HepG2 (cell line): Measurements from ENCODE around the gene FAM174C. TPM values are rescaled to one million over a fixed set of nuclear protein-coding genes. Genes with fewer than 3 reads are reported as not detected.
A peak's percentile ranks its signal among the peaks of the same experiment; 100 is the strongest.

Source experiments
- CBFB ChIP-seq: sonication (generic); formaldehyde crosslinking; IDR thresholded peaks from 2 replicates; pipeline ENCODE4 v1.4.0; 2020; ENCODE audit warnings: missing genetic modification reagents
- CENPX ChIP-seq: sonication (generic); formaldehyde crosslinking; IDR thresholded peaks from 2 replicates; pipeline ENCODE4 v1.9.0; 2021; ENCODE audit warnings: mild to moderate bottlenecking, missing genetic modification reagents, moderate library complexity
- ETV6 ChIP-seq: sonication (generic); formaldehyde crosslinking; conservative IDR thresholded peaks from 2 replicates; pipeline ENCODE4 v1.4.0; 2020; ENCODE audit warnings: missing genetic modification reagents
- HNRNPH1 ChIP-seq: fragments of 200-400 bp; formaldehyde crosslinking; optimal IDR thresholded peaks from 2 replicates; pipeline ENCODE3; 2017; ENCODE audit warnings: mild to moderate bottlenecking, low read depth, low read length
- MXI1 ChIP-seq: IDR thresholded peaks from 3 replicates; pipeline ENCODE4 v1.6.1; 2012; ENCODE audit warnings: low read depth, low read length, inconsistent platforms, borderline replicate concordance
- NFYC ChIP-seq: IDR thresholded peaks from 2 replicates; pipeline ENCODE4 v1.6.1; 2016; ENCODE audit warnings: missing genetic modification reagents, missing compliant biosample characterization
- SMARCC2 ChIP-seq: fragments of 450-650 bp; IDR thresholded peaks from 2 replicates; pipeline ENCODE4 v1.6.1; 2017; ENCODE audit warnings: antibody characterized with exemption, mild to moderate bottlenecking
- TGIF2 ChIP-seq: IDR thresholded peaks from 2 replicates; pipeline ENCODE4 v1.6.1; 2016; ENCODE audit warnings: control low read depth, missing compliant biosample characterization
- ZFP82 ChIP-seq: sonication (generic); formaldehyde crosslinking; IDR thresholded peaks from 2 replicates; pipeline ENCODE4 v1.5.1; 2020; ENCODE audit warnings: mild to moderate bottlenecking, missing genetic modification reagents, borderline replicate concordance
- ZMAT3 ChIP-seq: sonication (generic); formaldehyde crosslinking; conservative IDR thresholded peaks from 2 replicates; pipeline ENCODE4 v1.7.0; 2021; ENCODE audit warnings: missing genetic modification reagents
- ZNF138 ChIP-seq: sonication (generic); formaldehyde crosslinking; IDR thresholded peaks from 2 replicates; pipeline ENCODE4 v1.5.0; 2020; ENCODE audit warnings: mild to moderate bottlenecking, low read depth, missing genetic modification reagents
- ZNF496 ChIP-seq: sonication (generic); formaldehyde crosslinking; IDR thresholded peaks from 2 replicates; pipeline ENCODE4 v1.8.1; 2023; ENCODE audit warnings: mild to moderate bottlenecking, moderate library complexity, missing genetic modification reagents; ENCODE audit not compliant: insufficient replicate concordance
- ZNF782 ChIP-seq: sonication (generic); formaldehyde crosslinking; IDR thresholded peaks from 2 replicates; pipeline ENCODE4 v1.4.0; 2020; ENCODE audit warnings: missing genetic modification reagents, mild to moderate bottlenecking, borderline replicate concordance
- ZSCAN25 ChIP-seq: sonication (generic); formaldehyde crosslinking; IDR thresholded peaks from 2 replicates; pipeline ENCODE4 v1.8.0; 2022; ENCODE audit warnings: mild to moderate bottlenecking, missing genetic modification reagents
- polyA plus RNA-seq, 8 experiments: library from polyadenylated mRNA; depleted of rRNA in 3 of 8; stranded (reverse) in 7 of 8; unstranded in 1 of 8; fragments of >200 nt; fragmentation: Illumina TruSeq in 4 of 8; extraction: Trizol in 4 of 8; gene quantifications; 2 replicates each; pipeline versions ENCODE4 v1.2.1 to v1.2.3, GENCODE V29; 2011 to 2016; ENCODE audit warnings: low read depth in 4 of 8, missing spikeins in 1 of 8, mixed read lengths in 1 of 8; ENCODE audit not compliant: insufficient read depth in 1 of 8
- total RNA-seq, 5 experiments: library from RNA; depleted of rRNA; stranded (reverse); fragments of >200 nt; fragmentation: Illumina TruSeq; extraction: Trizol; gene quantifications; 2 replicates each; pipeline ENCODE4 v1.2.3, GENCODE V29; 2016; ENCODE audit warnings: low read depth in 1 of 5
- TF ChIP-seq, protein P1 (sequence below): sonication (generic); formaldehyde crosslinking; IDR thresholded peaks from 2 replicates; pipeline ENCODE4 v1.4.0; 2020; ENCODE audit warnings: mild to moderate bottlenecking, missing genetic modification reagents
- TF ChIP-seq, protein P2 (sequence below): sonication (generic); formaldehyde crosslinking; IDR thresholded peaks from 2 replicates; pipeline ENCODE4 v1.4.0; 2020; ENCODE audit warnings: missing genetic modification reagents
- TF ChIP-seq, protein P3 (sequence below): sonication (generic); formaldehyde crosslinking; IDR thresholded peaks from 2 replicates; pipeline ENCODE4 v1.4.0; 2020; ENCODE audit warnings: missing genetic modification reagents

The FAM174C gene
- total and polyA plus RNA-seq, 2 of the 13 experiments (the other 11 are each of a cell fraction or from before 2014, with no cell fraction given) = 19.5 to 31.3 TPM

DNA sequence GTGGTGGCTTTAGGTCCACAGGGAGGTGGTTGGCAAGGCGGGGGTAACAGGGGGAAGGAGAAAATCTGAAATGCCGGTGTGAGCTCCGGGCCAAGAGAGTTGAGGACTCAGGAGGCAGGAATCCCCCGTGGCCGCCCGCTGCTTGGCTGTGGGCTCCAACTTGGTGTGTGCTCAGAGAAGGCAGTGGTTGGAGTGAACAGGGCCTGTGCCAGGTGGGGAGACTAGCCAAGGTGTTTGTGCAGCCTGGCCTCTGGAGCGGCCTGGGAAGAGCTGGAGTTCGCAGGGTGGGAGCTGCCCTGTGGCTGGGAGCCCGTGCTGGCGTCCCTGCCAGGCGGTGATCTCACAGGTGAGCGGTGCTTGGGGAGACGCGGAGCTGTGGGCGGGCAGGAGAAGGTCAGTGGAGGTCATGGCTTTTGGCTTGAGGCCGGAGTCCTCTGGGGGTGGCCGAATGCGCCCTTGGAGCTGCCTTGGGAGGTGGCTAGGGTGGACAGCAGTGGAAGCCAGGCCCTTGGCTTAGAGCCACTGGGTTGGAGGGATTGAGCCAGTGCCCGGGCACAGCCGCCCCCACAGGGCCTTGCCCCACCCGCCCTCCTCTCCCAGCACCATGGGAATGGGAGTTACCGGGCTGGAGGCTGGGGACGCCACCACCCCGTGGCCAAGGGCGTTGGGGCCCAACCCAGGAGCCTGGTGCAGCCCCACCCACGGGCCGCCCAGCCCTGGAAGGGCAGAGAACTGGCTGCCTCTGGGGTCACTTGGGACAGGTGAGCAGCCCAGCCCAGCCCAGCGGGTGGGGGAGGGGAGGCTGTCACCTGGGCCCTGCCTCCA is 13.3 kb upstream of the FAM174C start (continued):
- TF ChIP-seq, protein P1, sequence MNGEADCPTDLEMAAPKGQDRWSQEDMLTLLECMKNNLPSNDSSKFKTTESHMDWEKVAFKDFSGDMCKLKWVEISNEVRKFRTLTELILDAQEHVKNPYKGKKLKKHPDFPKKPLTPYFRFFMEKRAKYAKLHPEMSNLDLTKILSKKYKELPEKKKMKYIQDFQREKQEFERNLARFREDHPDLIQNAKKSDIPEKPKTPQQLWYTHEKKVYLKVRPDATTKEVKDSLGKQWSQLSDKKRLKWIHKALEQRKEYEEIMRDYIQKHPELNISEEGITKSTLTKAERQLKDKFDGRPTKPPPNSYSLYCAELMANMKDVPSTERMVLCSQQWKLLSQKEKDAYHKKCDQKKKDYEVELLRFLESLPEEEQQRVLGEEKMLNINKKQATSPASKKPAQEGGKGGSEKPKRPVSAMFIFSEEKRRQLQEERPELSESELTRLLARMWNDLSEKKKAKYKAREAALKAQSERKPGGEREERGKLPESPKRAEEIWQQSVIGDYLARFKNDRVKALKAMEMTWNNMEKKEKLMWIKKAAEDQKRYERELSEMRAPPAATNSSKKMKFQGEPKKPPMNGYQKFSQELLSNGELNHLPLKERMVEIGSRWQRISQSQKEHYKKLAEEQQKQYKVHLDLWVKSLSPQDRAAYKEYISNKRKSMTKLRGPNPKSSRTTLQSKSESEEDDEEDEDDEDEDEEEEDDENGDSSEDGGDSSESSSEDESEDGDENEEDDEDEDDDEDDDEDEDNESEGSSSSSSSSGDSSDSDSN (CRISPR knock-in tag) = peak; percentile 65; the same call in 1 of the 2 replicates
- TF ChIP-seq ZNF782 = no peak
- TF ChIP-seq, protein P2, sequence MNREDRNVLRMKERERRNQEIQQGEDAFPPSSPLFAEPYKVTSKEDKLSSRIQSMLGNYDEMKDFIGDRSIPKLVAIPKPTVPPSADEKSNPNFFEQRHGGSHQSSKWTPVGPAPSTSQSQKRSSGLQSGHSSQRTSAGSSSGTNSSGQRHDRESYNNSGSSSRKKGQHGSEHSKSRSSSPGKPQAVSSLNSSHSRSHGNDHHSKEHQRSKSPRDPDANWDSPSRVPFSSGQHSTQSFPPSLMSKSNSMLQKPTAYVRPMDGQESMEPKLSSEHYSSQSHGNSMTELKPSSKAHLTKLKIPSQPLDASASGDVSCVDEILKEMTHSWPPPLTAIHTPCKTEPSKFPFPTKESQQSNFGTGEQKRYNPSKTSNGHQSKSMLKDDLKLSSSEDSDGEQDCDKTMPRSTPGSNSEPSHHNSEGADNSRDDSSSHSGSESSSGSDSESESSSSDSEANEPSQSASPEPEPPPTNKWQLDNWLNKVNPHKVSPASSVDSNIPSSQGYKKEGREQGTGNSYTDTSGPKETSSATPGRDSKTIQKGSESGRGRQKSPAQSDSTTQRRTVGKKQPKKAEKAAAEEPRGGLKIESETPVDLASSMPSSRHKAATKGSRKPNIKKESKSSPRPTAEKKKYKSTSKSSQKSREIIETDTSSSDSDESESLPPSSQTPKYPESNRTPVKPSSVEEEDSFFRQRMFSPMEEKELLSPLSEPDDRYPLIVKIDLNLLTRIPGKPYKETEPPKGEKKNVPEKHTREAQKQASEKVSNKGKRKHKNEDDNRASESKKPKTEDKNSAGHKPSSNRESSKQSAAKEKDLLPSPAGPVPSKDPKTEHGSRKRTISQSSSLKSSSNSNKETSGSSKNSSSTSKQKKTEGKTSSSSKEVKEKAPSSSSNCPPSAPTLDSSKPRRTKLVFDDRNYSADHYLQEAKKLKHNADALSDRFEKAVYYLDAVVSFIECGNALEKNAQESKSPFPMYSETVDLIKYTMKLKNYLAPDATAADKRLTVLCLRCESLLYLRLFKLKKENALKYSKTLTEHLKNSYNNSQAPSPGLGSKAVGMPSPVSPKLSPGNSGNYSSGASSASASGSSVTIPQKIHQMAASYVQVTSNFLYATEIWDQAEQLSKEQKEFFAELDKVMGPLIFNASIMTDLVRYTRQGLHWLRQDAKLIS (CRISPR knock-in tag) = no peak
- TF ChIP-seq CENPX = no peak
- TF ChIP-seq ZMAT3 (CRISPR knock-in tag) = no peak
- no peak for TF ChIP-seq HNRNPH1
- TF ChIP-seq SMARCC2 = no peak
- no peak for TF ChIP-seq NFYC (CRISPR knock-in tag)
- no peak for TF ChIP-seq ZNF138
- TF ChIP-seq MXI1 = peak; percentile 31; the same call in 1 of the 3 replicates
- no peak for TF ChIP-seq ZFP82 (CRISPR knock-in tag)
- TF ChIP-seq, protein P3, sequence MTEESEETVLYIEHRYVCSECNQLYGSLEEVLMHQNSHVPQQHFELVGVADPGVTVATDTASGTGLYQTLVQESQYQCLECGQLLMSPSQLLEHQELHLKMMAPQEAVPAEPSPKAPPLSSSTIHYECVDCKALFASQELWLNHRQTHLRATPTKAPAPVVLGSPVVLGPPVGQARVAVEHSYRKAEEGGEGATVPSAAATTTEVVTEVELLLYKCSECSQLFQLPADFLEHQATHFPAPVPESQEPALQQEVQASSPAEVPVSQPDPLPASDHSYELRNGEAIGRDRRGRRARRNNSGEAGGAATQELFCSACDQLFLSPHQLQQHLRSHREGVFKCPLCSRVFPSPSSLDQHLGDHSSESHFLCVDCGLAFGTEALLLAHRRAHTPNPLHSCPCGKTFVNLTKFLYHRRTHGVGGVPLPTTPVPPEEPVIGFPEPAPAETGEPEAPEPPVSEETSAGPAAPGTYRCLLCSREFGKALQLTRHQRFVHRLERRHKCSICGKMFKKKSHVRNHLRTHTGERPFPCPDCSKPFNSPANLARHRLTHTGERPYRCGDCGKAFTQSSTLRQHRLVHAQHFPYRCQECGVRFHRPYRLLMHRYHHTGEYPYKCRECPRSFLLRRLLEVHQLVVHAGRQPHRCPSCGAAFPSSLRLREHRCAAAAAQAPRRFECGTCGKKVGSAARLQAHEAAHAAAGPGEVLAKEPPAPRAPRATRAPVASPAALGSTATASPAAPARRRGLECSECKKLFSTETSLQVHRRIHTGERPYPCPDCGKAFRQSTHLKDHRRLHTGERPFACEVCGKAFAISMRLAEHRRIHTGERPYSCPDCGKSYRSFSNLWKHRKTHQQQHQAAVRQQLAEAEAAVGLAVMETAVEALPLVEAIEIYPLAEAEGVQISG = 0 out of 2 replicates have a peak, but pooled peaks have one; percentile 27
- no peak for TF ChIP-seq TGIF2 (CRISPR knock-in tag)
- TF ChIP-seq ZSCAN25 (CRISPR knock-in tag) = no peak; the same call in 1 of the 2 replicates
- no peak for TF ChIP-seq ZNF496 (CRISPR knock-in tag)
- TF ChIP-seq ETV6 = no peak
- no peak for TF ChIP-seq CBFB (CRISPR knock-in tag)
